T follicular helper cell (primary cell): ENCODE results near the gene ERBB4.
"Not testable (repeated sequence)": the region's sequence is repeated elsewhere in the genome, so short reads cannot be mapped to it uniquely, and the experiment has no call there.

ENCODE experiments used
- DNase-seq: peaks from one replicate; pipeline ENCODE4 v3.0.0-alpha.2; 2020; ENCODE audit warnings: low read depth

ERBB4 gene

GRCh38 chr2:212299943-212300342 is 238.7 kb downstream of the ERBB4 start:
- no peak for DNase-seq

- no peak for DNase-seq
Measured at GRCh38 chr2:212299333-212299732, 239.3 kb downstream of the ERBB4 start.

- DNase-seq, result no peak
Measured at GRCh38 chr2:212295571-212295970, 243.0 kb downstream of the ERBB4 start.

- no peak for DNase-seq
Measured at GRCh38 chr2:212294816-212295215, 243.8 kb downstream of the ERBB4 start.

GRCh38 chr2:212289301-212289700 is 249.3 kb downstream of the ERBB4 start:
- no peak for DNase-seq

- DNase-seq, result no peak
Measured at GRCh38 chr2:212288308-212288707, 250.3 kb downstream of the ERBB4 start.

- DNase-seq, result no peak
Measured at GRCh38 chr2:212284166-212284565, 254.4 kb downstream of the ERBB4 start.

- no peak for DNase-seq
Measured at GRCh38 chr2:212282671-212283261, 255.8 kb downstream of the ERBB4 start.

GRCh38 chr2:212276813-212277212 is 261.8 kb downstream of the ERBB4 start:
- no peak for DNase-seq

GRCh38 chr2:212274215-212274614 is 264.4 kb downstream of the ERBB4 start:
- DNase-seq, result no peak

- DNase-seq, result no peak
Measured at GRCh38 chr2:212271583-212271982, 267.0 kb downstream of the ERBB4 start.

- DNase-seq, result no peak
Measured at GRCh38 chr2:212269005-212269404, 269.6 kb downstream of the ERBB4 start.

GRCh38 chr2:212266297-212266696 is 272.3 kb downstream of the ERBB4 start:
- DNase-seq, result no peak

GRCh38 chr2:212265777-212266176 is 272.8 kb downstream of the ERBB4 start:
- no peak for DNase-seq

- no peak for DNase-seq
Measured at GRCh38 chr2:212264187-212264586, 274.4 kb downstream of the ERBB4 start.

GRCh38 chr2:212259226-212259625 is 279.4 kb downstream of the ERBB4 start:
- DNase-seq, result no peak

GRCh38 chr2:212254339-212254738 is 284.3 kb downstream of the ERBB4 start:
- DNase-seq, result no peak

GRCh38 chr2:212249451-212249850 is 289.2 kb downstream of the ERBB4 start:
- DNase-seq, result no peak

- DNase-seq, result no peak
Measured at GRCh38 chr2:212245880-212246279, 292.7 kb downstream of the ERBB4 start.

GRCh38 chr2:212242724-212243123 is 295.9 kb downstream of the ERBB4 start:
- DNase-seq, result no peak

- not testable (repeated sequence) for DNase-seq
Measured at GRCh38 chr2:212238152-212238551, 300.4 kb downstream of the ERBB4 start.

- no peak for DNase-seq
Measured at GRCh38 chr2:212237350-212238095, 301.1 kb downstream of the ERBB4 start.

GRCh38 chr2:212228743-212229171 is 309.8 kb downstream of the ERBB4 start:
- no peak for DNase-seq

- DNase-seq, result no peak
Measured at GRCh38 chr2:212227755-212228154, 310.8 kb downstream of the ERBB4 start.
